Brain microvascular endothelial cell (primary cell): Measurements from ENCODE around the gene FAM50A.

Experiments used
- DNase-seq: peaks from one replicate; pipeline ENCODE4 v3.0.0-alpha.2; 2020
- H3K27ac ChIP-seq: fragments of 250-450 bp; sonication (Bioruptor Pico); 2 replicates; pipeline ENCODE4 v1.5.1; 2020; ENCODE audit warnings: mild to moderate bottlenecking, moderate library complexity
- H3K27me3 ChIP-seq: fragments of 250-450 bp; sonication (Bioruptor Pico); replicated peaks from 2 replicates; pipeline ENCODE4 v1.5.1; 2020; ENCODE audit warnings: mild to moderate bottlenecking
- H3K36me3 ChIP-seq: fragments of 250-450 bp; sonication (Bioruptor Pico); replicated peaks from 2 replicates; pipeline ENCODE4 v1.5.1; 2020; ENCODE audit warnings: mild to moderate bottlenecking
- H3K4me3 ChIP-seq: 2 replicates; pipeline ENCODE4 v1.5.1; 2011; ENCODE audit warnings: low read depth, mild to moderate bottlenecking, control low read depth, low read length, moderate library complexity
- CTCF ChIP-seq: IDR thresholded peaks from 2 replicates; pipeline ENCODE4 v1.5.1; 2011; ENCODE audit warnings: low read depth, mild to moderate bottlenecking, moderate library complexity, low read length, control low read depth, inconsistent platforms; ENCODE audit errors: missing control alignments
- in situ Hi-C: cut with HindIII; loops from 2 replicates; pipeline ENCODE4 v1.10.0; 2017; ENCODE audit warnings: low sequenced_read_pairs, low pct_ligation_motif_present

Gene FAM50A

DNA sequence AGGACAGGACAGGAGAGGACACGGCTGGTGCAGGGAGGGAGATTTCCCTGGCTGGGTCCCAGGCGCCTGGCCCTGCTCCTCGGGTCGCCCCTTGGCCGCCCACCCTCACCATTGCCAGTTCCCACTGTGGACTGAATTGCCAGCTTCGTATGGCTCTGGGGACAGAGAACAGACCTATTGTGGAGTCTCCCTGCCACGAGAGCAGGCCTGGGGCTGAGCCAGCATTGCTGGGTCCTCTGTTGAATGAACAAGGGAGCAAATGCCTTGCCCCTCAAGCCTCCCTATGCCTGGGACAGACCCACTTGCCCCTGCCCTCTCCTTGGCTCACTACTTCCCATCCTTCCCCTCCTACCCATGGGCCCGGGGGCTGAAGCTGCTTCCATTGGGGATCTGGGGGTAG, 18.5 kb downstream of the FAM50A start:
- H3K27me3 ChIP-seq: no peaks in the 10 kb centered on the region
- no peak overlapping the region for H3K4me3 ChIP-seq
- in situ Hi-C loops: no loop called here
- peaks cover 24% of the 10 kb centered on the region for H3K36me3 ChIP-seq
- TF ChIP-seq CTCF: no peak
- no peak for DNase-seq
- no peak overlapping the region for H3K27ac ChIP-seq

- Histone ChIP-seq H3K27ac (no peak overlapping the region), H3K27me3 (no peaks in the 10 kb centered on the region), H3K36me3 (peaks cover 25% of the 10 kb centered on the region), H3K4me3 (no peak overlapping the region)
- DNase-seq: no peak
- TF ChIP-seq CTCF: no peak
- in situ Hi-C loops: no loop called here
Measured at GRCh38 chrX:154463611-154464220, 19.8 kb downstream of the FAM50A start.

GRCh38 chrX:154464806-154465365, 20.9 kb downstream of the FAM50A start:
- TF ChIP-seq CTCF: no peak
- in situ Hi-C loops: no loop called here
- H3K27me3 ChIP-seq: no peaks in the 10 kb centered on the region
- H3K4me3 ChIP-seq: no peak overlapping the region
- H3K27ac ChIP-seq: no peak overlapping the region
- peaks cover 30% of the 10 kb centered on the region for H3K36me3 ChIP-seq
- no peak for DNase-seq

- H3K36me3 ChIP-seq: peaks cover 29% of the 10 kb centered on the region
- in situ Hi-C loops: no loop called here
- no peak for TF ChIP-seq CTCF
Measured at GRCh38 chrX:154465601-154466000, 21.7 kb downstream of the FAM50A start.

DNA sequence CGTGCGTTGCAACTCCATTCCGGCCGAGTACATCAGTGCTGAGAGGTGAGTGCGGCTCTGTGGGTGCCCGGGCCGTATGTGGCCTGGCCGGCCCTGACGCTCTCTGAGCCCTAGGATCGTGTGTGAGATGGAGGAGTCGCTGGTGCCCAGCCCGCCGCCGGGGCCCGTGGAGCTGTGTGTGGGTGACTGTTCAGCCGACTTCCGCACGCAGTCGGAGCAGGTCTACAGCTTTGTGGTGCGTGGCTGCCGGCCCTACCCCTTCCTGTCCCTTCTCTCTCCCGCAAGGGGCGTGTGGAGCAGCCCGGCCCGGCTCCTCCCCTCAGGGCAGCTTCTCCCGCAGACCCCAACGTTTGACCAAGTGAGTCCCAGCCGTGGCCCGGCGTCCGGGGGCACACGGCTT, 22.1 kb downstream of the FAM50A start:
- in situ Hi-C loops: no loop called here
- H3K27ac ChIP-seq: no peak overlapping the region
- no peak for DNase-seq
- no peak for TF ChIP-seq CTCF
- H3K27me3 ChIP-seq: no peaks in the 10 kb centered on the region
- no peak overlapping the region for H3K4me3 ChIP-seq
- peaks cover 27% of the 10 kb centered on the region for H3K36me3 ChIP-seq

More at GRCh38 chrX:154465601-154466000, 21.7 kb downstream of the FAM50A start:
- H3K27me3 ChIP-seq: no peaks in the 10 kb centered on the region
- no peak for DNase-seq
- no peak overlapping the region for H3K4me3 ChIP-seq
- no peak overlapping the region for H3K27ac ChIP-seq

DNA sequence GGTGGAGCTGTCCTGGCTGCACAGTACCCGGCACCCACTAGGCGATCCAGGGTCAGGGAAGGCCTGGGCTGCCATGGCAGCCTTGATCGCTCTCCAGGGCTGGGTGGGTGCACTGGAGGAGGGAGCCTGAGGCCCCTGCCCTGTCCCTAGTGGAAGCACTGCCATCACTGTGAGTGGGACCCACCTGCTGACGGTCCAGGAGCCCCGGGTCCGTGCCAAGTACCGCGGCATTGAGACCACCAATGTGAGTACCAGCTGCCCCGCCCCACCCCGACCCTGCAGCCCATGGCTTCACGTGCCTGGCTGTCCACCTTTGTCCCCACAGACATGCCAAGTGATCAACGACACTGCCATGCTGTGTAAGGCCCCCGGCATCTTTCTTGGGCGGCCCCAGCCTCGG, 23.0 kb downstream of the FAM50A start:
- no peak overlapping the region for H3K4me3 ChIP-seq
- no peaks in the 10 kb centered on the region for H3K27me3 ChIP-seq
- in situ Hi-C loops: no loop called here
- DNase-seq: no peak
- H3K27ac ChIP-seq: no peak overlapping the region
- no peak for TF ChIP-seq CTCF
- peaks cover 20% of the 10 kb centered on the region for H3K36me3 ChIP-seq
